Upper lobe of left lung (tissue), 4 donors: ENCODE data around the gene LY6G5C.
A peak's percentile ranks its signal among the peaks of the same experiment; 100 is the strongest.

Experiments used
- EP300 ChIP-seq, 4 donors: sonication (generic); formaldehyde crosslinking; IDR thresholded peaks; one replicate each; pipeline ENCODE4 v1.5.1; 2017; ENCODE audit warnings: antibody characterized with exemption in 4 of 4, control low read depth in 2 of 4
- POLR2A ChIP-seq, 4 donors: fragments of 450-650 bp; IDR thresholded peaks; one replicate each; pipeline ENCODE4 v1.5.1; 2016 to 2017; ENCODE audit warnings: antibody characterized with exemption in 4 of 4, mild to moderate bottlenecking in 2 of 4
- POLR2AphosphoS5 ChIP-seq, 2 donors: sonication (generic); formaldehyde crosslinking; IDR thresholded peaks; one replicate each; pipeline ENCODE4 v1.5.1; 2017; ENCODE audit warnings: antibody characterized with exemption in 2 of 2
- TF ChIP-seq, protein P1 (sequence below), 6 experiments: fragments of 450-650 bp in 4 of 6; fragments of 200-600 bp in 2 of 6; sonication (generic) in 2 of 6; IDR thresholded peaks; one replicate each; pipeline ENCODE4 v1.5.1; 2016 to 2019; ENCODE audit warnings: antibody characterized with exemption in 6 of 6

DNA sequence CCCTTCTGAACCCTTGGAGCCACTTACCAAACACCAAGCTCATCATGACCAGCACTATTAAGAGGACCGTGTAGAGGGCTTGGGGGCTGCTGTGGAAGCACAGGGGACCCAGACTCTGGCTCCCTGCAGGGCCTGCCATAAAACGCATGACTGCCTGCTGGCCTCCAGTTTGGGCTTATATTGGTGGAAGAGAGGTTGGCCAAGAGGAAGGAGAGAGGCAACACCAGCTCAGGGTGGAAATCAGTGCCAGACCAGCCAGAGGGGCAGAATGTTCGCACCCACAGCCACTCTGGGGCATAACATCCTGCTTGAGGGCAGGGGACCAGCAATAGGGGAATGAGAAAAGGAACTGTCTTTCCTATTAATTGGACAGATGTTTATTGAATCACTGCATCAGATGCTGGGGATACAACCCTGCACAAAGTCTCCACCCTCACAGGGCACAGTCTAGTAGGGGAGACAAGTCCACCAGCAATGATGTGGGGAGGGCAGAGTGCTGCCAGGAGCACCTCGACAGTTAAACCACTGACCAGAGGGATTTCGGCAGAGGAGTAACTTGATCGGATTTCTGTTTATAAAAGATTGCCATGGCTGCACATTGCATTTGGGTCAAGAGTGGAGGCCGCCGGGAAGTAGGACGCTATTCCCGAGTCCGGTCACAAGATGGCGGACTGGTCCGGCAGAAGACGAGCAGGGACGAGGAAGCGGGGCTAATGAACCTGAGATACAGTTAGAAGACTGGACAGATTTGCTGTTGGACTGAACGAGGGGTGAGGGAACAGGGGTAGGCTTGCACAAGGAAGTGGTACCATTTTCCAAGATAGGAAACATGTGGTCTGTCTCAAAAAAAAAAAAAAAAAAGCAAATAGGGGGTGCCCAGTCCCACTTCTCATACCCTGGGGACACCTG, at the start of gene LY6G5C:
- TF ChIP-seq, protein P1, sequence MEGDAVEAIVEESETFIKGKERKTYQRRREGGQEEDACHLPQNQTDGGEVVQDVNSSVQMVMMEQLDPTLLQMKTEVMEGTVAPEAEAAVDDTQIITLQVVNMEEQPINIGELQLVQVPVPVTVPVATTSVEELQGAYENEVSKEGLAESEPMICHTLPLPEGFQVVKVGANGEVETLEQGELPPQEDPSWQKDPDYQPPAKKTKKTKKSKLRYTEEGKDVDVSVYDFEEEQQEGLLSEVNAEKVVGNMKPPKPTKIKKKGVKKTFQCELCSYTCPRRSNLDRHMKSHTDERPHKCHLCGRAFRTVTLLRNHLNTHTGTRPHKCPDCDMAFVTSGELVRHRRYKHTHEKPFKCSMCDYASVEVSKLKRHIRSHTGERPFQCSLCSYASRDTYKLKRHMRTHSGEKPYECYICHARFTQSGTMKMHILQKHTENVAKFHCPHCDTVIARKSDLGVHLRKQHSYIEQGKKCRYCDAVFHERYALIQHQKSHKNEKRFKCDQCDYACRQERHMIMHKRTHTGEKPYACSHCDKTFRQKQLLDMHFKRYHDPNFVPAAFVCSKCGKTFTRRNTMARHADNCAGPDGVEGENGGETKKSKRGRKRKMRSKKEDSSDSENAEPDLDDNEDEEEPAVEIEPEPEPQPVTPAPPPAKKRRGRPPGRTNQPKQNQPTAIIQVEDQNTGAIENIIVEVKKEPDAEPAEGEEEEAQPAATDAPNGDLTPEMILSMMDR (IDR thresholded peaks at IDR 0.05): peak; percentile 58 to 88 (median 70)
- TF ChIP-seq POLR2A (IDR thresholded peaks at IDR 0.05) (no peak), EP300 (IDR thresholded peaks at IDR 0.05) (no peak), POLR2AphosphoS5 (IDR thresholded peaks at IDR 0.05) (peak; percentile 34 to 50)
